HG03565 (cell line): ENCODE results near the gene LRMDA.

Experiments used
- ATAC-seq: cut with Tn5 transposase; IDR thresholded peaks from one replicate; pipeline ENCODE4 v1.9.1; 2021; ENCODE audit warnings: mild to moderate bottlenecking, moderate library complexity; ENCODE audit not compliant: unreplicated experiment

LRMDA gene

DNA sequence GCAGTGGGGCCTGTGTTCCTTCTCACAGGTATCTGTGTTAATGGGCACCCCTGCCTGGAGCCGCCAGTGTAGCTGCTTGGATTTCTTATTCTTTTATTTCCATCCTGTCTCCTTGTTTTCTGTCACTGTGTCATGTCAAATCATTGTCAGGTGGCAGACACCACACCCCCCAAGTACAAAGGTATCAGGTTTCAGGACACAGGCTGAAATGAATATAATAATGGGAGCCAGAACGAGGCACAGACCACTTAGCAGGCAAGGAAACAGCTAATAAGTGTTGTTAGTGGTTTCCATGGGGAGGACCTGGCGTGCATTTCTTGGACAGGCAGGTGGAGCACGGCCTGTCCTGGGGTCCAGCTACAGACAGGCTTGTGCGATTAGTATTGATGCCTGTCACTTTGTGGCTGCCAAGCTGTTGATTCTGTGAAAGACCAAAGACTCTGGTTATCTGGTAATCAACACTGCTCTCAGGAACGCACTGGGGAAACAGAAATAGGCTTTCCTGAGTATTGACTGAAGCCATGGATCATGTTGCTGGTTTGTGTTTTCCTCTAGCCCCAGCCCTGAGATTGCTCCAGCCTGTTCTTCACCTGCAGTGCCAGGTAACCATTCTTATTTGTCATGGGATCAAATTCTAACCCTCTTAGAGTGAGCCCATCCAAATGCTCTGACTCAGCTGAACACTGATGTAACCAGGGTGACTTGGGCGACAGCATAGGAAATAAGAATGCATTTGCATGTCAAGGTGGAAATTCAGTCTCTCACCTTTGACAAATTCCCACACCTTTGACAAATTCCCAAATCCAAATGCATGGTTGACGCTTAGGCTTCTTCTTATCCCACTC is 1002.0 kb downstream of the LRMDA start:
- no peak for ATAC-seq

DNA sequence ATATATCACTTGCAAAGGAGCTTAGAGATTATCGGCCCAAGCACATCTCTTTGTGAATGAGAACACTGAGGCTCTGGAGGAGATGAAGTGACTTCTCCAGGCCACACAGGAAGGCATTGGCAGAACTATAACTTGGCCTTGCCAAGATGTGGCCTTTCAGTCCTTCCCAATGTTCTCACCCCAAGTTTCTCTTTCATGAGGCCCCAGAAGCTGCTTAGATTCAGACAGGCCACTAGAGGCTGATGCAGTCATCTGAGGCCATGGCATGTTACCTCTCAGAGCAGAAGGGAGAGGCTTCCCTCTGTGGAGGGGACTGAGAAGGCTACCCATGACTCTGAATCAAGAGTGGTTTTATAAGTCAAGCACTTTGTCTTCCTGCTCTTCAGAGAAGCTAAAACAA is 1003.7 kb downstream of the LRMDA start:
- no peak for ATAC-seq

DNA sequence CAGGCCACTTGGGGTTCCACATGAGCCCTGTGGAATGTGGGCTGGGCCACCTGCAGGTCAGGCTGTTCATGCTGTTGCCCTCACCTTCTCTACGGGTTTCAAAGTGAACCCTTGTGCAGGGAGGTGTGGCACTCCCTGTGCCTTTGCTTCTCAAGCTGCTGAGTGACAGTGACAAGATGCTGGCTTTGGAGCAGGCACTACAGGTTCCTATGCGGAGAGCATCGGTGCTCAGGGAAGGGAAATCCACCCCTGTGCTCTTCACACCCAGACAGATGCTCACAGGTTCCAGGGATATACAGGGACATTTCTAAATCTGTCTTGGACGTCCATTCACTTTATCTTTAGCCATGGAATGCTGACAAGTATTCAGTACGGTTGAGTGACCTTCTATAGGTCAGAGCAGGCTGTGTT is 1005.0 kb downstream of the LRMDA start:
- ATAC-seq: no peak

DNA sequence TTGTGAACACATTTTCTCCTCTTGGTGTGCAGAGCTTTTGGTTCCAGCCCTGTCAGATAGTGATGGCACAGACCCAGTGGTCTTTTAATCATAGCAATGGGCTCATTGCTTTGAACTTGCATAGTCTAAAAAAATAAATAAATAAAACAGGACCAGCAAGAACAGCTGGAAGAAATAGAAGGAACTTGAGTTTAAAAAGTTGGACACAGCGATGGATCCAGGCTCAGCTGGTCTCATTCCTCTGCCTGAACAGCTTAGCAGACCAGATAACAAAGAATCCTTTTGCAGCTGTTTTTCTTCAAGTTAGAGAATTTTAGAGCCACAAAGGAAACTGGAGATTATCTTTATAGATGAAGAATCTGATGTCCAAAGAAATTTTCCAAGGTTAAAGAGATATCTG is 1005.6 kb downstream of the LRMDA start:
- no peak for ATAC-seq

DNA sequence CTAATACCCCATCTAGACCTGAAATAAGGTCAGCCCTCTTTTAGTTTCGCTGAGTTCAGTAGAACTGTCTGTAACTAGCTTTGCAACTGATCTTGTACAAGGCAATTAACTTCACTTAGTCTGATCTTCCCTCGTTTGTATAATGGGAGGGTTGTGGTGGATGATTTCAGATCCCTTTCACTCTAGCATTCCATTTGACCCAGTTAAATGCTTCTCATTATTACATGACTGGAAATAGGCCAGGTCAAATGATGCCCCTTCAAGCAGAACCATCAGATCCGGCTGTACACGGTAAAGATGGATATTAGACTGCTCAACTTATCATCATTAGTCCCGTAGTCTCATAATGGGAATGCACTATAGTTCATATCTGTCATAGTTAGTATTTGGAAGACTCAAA is 1009.0 kb downstream of the LRMDA start:
- ATAC-seq: no peak

DNA sequence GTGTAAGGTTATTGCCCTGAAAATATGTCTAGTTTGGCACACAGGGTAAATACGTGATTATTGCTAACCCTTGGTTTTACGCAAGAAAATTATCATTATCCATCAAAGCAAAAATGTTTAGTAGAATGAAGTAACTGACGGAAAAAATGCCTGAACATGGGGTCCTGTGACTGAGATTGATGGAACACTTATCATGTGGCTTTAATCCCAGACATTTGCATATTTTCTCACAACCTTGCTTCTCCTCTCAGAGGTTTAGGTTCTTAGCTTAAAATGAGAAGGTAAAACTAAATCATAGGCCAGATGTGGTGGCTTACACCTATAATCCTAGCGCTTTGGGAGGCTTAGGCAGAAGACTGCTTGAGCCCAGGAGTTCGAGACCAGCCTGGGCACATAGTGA is 1010.7 kb downstream of the LRMDA start:
- no peak for ATAC-seq

DNA sequence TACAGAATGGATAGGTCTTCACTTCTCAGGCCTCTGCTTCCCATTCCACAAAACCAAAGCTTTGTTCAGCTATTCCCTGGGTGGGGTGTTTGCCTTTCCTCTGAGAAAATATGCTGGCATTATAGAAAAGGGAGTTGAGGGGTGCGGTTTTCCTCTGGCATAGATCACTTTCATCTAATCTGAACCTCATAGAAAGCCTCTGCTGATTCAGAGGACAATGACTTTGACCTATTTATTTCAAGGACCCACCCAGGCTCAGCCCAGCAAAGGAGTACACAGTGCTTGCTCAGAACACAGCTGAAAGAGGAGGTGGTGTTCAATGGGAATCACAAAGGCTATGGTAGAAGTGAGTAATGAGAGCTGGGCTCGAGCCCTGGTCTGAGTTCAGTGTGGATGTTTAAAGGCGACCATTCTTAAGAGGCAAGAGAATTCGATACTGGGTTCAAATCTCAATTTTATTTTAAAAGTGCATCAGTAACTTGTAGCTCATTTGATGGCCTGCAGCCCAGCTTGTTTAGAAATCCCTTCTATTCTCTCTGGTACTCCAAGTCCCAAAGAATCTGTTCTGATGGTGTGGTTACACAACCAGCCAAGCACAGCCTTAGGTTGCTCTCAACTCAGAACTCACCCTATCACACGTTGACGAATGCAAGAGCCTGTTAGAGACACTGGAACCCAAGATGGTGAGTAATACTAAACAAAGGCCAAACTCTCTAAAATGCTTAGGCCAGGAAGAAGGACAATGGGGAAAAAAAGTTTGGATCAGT is 1012.8 kb downstream of the LRMDA start:
- ATAC-seq: no peak

DNA sequence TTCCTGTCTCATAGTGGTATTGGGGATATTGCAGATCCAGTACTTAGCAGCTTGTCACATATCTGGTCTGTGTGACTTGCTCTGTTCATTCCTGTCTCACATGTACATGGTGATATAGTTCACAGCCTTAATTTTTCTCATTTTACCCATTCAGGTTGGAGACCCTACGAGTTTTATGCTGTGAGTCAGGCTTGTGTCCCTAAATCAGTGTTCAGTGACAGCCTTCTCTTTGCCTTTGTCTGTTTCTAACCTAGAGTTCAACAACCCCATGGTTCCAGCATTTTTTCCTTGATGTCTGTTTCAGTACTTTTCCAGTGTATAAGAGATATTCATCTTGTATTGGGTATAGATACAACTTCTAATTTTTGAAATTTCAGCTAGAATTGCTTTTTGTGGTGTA is 1016.2 kb downstream of the LRMDA start:
- no peak for ATAC-seq

DNA sequence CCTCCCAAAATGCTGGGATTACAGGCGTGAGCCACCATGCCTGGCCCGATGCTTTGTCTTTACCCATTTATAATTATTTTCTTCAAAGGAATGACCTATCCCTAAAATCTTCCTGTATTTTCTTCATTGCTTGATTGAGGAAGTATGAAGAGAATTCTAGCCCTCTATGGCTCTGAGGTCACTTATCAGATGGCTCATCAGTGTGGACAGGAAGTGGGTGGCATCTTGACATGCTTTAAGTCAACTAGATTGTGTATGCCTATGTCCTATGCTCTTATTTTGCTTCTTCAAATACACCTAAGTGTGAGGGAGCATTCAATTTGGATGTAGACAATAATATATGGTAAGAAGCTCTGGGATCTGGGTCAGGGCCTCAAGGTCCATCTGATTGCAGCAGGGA is 1020.5 kb downstream of the LRMDA start:
- no peak for ATAC-seq

DNA sequence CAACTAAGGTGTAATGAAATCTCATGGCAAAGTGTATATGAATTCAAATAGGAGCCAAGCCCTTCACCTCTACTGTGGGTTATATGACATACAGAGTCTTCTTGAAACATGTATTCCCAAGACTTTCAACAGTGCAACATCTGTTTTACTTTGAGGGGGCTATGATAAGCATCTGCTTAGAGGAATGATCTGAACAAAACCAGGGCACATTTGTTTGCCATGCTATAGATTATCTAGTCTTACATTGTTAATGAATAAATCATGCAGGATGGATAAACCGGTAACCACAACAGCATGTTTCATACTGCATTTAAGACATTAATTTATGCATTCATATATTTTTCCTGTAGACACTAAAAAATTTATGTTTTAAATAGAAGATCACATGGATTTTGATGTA is 1021.9 kb downstream of the LRMDA start:
- ATAC-seq: no peak

DNA sequence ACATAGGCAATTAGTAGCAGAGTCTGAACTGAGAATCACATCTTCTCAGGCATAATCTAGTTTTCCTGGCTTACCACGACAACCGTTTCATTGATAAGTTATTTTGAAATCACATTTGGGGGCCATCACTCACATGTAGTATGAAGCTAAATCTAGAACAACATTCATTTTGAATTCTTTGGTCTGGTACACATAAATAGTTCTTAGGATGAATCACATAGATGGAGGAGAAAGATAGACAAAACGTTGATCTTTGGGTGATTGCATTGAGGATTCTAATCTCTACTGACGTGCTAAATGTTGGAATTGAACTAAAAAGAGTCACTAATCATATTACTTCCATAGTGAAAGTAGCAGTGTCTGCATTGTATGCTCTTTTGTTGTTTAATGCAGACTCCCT is 1022.6 kb downstream of the LRMDA start:
- ATAC-seq: no peak

DNA sequence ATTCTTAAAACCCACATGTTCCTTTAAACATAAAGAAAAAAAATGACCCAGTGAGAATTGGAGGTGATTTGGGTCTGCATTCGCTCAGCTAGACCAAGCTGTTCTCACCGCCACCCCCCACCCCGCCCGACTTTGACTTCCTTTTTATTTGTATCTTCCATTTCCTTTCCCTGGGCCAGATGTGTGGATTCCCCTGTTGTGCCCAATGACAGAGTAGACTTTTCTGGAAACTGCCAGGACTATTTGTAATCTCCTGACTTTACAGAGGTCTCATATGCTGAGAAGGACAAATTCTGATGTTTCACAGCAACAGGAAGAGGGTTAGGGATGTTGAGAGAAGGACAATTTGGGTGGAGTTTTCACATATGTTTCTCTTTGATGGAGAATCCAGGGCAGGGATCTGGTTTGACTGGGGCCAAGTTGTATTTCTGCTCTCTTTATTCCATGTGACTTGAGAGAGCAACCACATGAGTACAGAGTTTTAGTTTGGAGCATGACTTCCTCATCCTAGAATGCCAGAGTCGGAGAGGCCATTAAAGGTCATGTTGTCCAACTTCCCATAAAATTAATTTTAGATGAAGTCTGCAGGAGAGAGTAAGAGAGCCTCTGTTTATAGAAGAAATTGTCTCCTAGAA is 1023.2 kb downstream of the LRMDA start:
- ATAC-seq: no peak

DNA sequence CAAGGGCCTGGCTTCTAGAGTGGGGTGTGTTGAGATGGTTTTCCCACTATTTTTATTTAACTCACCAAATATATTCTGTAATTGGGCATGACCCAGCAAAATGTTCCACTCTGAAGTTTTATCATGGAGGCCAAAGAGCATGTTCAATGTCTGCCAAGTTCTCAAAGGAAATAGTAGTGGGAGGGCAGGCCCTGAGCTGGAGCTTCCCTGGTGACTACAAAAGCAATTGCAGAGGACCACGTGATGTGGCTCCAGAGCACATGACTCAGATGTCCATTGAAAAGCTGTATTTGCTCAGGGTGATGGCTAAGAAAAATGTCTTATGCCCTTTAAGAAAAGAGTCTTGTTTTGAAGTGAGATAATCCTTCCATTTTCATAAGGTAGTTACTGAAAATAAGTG is 1024.8 kb downstream of the LRMDA start:
- ATAC-seq: no peak

DNA sequence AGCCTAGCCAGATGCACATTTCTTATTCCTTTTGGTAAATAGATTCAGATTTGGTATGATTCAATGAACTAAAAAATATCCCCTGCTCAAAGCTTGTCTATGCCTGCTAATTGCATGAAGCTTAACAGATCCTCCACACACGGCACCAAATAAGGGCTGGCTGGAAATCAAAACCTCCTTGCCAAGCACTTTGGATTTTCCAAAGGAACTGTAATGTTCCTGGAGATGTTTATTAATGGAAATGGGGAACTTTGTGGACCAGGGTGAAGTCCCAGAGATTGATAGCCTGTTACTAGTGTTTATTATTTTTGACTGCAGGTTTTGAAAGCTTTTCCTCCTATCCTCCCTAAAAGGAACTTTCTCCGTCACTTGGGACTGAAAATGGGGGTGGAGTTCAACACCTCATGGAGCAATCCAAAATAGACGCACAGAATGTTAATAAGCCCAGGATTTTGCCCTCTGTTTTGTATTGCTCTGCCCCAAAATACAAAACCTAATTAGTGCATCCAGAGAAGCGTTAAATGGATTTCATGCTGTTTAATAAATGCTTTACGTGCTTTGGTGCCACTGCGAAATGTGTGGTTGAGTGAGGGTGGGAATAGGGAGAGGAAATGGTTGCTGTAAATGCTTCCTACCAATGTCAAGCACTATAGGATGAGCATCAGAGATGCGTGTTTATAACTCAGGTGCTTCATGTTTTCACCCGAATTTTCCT is 1027.7 kb downstream of the LRMDA start:
- no peak for ATAC-seq

DNA sequence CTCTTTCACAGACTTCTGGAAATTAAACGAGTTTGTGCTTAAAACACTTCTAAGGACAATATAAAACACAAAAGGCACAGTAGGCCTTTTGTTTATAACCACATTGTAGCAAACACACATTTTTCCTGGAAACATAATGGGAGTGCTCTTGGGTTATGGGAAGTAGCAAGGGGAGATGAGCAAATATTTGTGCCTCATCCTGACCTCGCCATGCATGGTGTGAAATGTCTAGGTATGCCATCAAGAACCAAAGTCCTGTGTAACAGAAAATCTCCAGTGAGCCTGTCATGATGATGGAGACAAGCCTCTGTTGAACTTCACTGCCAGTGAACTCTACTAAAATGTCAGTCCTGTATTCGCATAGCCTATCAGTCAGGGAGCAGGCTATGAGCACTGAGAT is 1029.6 kb downstream of the LRMDA start:
- no peak for ATAC-seq

DNA sequence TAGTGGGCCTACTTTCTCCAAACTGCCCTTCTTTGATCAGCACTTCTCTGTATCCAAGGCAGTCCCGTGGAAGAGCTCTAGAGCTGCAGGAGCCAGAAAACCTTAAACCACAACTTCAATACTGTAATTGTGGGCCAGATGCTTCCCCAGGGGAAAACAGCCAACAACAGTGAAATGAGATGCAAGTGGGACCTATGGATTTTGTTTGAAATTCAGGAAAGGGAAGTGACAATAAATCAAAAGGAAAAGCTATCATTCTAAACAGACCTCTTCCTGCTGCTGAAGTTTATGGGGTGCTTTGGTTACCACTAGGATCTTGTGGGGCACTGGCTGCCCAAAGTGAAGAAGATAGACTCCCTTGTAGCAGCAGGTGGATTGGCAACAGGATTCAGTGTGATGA is 1031.7 kb downstream of the LRMDA start:
- ATAC-seq: no peak

DNA sequence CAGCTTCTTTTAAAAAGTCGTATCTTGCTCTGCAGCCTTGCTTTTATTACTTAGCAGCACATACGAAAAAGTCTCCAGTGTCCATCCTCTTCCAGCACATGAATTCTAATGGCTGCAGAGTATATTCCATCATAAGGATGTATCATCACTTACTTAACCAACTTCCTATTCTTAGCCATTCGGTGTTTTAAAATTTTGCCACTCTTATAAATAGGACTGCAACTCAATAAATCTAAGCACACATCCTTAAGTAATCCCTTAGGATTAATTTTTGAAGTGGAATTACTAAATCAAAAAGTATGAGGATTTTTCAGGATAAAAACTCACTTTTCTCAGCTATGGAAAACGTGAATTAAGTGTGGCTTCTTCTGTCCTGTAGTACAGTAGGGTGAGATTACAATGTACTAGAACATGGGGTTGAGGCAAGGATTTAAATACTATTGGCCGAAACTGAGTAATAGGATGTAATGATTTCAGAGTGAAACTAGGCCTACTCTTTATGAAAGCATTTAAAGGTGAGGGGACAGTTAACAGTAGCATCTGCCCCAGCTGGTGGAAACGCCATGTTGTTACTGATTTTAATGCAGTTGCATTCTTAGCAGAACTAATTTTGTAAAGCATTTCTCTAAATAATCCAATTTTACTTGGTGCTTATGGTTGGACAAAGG is 1035.5 kb downstream of the LRMDA start:
- ATAC-seq: no peak

DNA sequence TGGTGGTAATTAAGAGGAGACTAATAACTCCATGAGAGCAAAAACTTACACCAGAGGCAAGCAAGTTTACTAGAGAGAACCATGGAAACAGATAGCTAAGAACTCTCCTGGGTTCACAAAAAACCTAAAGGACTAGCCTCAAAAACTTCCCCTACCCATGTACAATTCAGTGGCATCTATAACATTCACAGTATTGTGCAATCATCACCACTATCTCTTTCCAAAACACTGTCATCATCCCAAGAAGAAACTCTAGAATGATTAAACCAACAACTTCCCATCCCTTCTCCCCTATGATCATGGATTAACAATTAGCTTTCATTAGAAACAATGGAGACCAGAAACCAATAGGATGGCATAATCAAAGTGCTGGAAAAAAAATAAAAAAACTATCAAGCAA is 1038.3 kb downstream of the LRMDA start:
- ATAC-seq: no peak

DNA sequence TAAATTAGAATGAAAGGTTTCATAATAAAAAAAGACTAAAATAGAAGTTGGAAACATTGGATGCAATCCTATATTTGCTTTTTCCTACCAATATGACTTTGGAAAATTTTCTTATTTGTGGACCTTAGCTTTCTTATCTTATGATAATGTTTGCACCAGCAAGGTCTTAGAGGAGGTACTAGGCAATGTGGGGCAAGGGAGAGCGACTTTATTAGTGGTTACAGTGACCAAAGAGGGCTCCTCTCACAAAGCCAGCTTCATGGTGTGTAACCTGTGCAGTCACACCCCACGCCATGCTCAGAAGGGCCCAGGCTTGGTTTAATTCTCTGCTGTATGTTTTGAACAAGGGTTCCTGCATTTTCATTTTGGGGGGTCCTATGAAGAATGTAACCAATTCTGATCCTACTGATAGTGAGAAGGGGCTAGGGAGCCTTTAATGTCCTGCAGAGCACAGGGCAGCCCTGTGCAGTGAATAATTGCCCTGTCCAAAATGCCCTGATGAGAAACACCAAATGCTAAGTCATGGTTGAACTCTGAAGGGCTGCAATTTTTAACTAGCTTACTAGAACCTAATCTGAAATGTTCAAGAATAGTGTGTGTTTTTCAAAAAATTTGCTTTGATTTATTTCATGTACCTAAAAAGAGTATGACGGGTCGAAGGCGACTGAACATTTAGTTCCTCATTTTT is 1047.8 kb downstream of the LRMDA start:
- ATAC-seq: no peak

DNA sequence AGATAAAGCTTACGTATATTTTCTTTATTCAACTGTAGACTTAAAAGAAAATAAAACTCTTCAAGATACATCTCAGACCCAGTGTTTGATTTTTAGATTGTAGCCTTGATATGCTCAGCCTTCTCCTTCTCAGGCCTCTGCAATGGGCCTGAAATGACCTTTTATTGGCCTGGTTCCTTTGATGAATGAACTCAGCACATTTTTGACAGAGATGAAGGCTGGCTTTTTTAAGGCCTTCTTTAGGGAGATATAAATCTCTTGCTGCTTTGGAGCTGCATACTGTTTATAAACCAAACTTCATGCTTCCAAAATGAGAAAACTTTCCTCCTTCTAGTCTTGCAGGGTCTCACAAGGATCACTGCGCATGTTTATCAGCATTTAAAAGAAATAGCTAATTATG is 1049.8 kb downstream of the LRMDA start:
- no peak for ATAC-seq
